Embryonic facial prominence (tissue), 1 donor: ENCODE measurements around the gene PHF21B.

Experiments used
- DNase-seq: peaks from one replicate; pipeline ENCODE4 v3.0.0-alpha.2; 2016; ENCODE audit errors: extremely low spot score

Gene PHF21B

DNA sequence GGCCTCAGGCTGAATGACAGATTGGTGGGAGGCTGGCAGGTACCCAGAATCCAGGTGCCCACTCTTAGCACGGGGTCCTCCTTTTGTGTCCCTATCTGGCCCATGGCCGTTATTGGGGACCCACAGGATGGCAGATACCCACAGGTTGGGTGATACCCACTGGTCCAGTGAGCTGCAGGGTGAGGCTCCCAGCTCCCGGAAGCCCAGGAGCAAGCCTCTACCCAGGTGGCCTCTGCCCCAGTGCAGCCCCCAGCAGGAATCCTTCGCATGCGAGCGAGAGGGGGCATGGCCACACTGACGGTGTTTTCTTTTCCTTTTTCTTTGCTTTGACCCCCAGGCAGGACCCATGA, 116.1 kb downstream of the PHF21B start:
- no peak for DNase-seq

- no peak for DNase-seq
Measured at GRCh38 chr22:44892803-44893730, 116.7 kb downstream of the PHF21B start.

GRCh38 chr22:44892243-44892642, 117.6 kb downstream of the PHF21B start:
- DNase-seq: no peak

GRCh38 chr22:44891791-44892190, 118.0 kb downstream of the PHF21B start:
- no peak for DNase-seq

DNA sequence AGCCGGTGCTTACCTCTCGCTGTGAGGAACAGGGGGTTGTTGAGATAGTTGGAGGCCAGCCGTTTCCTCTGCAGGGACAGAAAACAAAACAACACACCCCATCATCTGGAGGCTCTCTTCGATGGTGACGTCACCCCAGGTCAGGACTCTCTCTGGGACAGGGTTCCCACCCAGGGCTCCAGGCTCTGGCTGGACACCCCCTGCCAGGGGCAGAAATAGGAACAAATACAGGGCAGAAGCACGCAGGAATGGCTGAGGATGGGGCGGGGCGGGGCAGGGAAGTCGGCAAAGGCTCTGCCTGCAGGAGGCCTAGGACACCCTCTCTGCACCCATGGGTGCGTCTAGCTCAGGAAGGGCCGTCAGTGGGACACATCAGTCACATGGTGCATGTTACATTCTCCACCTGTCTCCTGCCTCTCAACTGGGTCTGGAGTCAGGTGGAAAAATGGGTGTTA, 118.5 kb downstream of the PHF21B start:
- DNase-seq: no peak

GRCh38 chr22:44890416-44891292, 119.2 kb downstream of the PHF21B start:
- no peak for DNase-seq

DNA sequence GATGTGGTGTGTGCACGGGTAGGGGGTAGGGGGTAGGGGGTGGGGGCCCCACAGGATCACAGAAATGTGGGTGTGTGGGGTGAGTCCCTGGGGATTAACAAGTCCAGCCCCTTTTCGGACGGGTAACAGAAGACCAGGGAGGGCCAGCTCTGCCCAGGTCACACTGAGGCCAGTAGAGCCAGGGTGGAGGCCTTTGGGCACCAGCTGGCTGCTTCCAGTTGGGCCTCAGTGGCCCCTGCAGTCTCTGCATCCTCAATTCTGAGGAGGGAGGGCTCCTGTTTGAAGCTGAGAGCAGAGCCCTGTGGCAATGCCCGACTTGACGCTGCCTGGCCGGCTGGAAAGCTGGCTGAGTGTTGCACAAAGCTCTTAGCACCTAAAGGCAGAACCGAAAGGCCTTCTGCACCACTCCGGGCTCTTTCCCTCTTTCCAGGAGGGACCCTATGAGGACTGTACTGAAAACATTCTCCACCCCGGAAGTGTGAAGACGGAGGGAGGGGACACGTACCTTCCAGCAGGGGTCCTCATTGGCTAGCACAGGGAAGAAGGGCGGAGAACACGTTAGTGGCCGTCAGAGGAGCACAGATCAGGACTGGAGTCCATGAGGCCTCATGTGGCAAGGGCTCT, 120.4 kb downstream of the PHF21B start:
- DNase-seq: no peak

GRCh38 chr22:44888491-44889254, 121.1 kb downstream of the PHF21B start:
- DNase-seq: no peak

- DNase-seq: no peak
Measured at GRCh38 chr22:44887941-44888366, 121.9 kb downstream of the PHF21B start.

DNA sequence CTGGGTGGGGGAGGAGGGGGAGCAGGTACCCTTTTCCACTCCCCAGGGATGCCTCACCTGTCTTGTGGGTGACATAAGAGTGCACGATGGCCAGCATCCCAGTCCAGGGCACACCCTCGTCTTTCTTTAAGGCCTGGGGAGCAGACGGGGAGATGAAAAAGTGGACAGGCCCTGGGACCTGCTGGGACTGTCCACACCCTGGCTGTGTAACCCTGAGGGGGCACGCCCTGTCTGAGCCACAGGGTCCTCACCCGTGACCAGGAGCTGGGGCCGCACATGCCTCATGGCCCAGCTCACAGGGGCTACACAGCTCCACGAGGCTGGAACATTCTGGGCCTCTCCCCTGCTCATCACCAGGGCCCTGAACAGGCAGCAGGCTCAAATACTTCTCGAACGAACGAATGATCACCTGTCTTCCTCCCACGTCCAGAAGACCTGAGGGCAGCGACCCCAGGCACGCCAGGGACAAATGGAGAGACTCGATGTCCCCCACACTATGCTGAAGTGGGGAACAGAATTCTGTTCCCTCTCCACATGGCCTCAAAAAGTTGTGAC, 123.9 kb downstream of the PHF21B start:
- no peak for DNase-seq

DNA sequence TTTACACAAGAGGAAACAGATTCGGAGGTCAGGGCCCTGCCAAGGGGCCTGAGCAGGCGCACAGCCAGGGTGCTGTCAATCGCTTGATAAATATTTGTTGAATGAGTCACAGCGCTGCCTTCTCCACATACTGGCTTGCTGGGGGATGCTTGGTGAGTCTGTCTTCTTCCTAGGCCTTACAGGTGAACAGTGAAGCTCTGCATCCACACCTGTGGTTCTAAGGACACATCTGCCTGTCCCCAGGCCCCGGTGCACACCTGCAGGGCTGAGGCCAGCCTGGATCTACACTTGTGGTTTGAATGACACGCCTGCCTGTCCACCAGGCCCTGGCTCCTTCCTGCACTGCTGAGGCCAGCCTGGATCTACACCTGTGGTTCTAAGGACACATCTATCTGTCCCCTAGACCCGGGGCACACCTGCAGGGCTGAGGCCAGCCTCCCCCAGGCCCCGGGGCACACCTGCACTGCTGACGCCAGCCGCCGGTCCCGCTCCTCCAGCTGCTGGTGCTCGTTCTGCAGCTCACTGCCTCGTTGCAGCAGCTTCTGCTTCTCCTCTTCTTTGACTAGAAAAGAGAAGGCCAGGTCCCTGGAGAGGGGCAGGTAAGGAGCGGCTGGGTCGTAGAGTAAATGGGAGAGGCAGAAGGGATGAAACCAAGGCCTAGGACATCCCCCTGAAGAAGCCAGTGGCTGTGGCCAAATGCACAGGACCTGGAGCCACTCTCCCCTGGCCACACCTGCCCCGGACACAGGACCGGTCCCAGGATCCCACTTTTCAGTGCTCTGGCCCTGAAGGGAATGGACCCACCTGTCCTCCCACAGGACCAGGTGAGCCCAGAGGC, 124.6 kb downstream of the PHF21B start:
- DNase-seq: no peak

GRCh38 chr22:44884562-44884961, 125.2 kb downstream of the PHF21B start:
- no peak for DNase-seq

DNA sequence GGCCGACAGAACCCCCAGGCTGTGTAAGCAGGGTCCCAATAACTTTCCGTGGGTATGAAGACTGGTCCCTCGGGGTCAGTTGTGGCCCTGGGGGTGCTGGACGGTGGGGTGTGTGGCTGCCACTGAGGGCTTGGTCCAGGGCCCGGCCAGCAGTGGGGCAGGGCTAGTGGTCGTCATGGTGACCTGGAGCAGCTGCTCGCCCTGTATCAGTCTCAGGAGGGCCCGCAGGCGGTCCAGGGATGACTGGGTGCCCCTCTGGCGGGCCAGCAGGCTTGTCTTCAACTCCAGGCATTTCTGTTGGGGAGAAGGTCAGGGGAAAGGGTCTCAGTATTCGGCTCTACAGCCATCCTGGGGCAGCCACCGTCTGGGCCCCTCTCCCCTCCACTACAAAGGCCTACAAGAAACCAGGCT, 126.8 kb downstream of the PHF21B start:
- no peak for DNase-seq

DNA sequence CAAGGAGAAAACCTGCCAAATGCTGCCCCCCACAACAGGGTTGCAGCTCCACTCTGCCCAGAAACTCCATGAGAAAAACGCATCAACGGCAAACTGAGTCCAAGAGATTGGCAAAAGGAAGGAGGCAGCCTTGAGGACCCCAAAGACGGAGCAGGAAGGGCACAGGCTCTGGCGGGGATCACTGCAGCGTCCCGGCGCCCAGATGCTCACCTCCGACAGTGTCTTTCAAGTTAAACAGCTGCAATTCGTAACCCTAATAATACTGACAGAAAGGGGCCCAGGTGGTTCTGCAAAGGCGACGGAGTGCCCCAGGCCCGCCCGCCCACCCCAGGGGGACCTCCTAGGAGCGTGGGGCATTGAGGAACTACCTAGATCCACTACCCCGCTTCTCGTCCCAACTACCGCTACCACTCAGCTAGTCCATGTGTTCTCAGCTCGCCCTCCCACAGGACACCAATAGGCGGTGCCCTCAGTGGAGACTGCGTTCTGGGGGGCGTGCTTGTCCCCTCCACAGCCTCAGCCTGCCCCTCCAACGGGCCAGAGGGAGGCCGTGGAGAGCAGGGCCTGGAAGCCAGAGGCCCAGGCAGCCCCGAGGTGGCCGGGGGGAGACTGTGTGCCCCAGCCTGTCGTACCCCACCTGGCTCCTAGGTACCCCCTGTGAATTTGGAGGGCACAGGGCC, 127.4 kb downstream of the PHF21B start:
- no peak for DNase-seq

GRCh38 chr22:44881624-44882023, 128.2 kb downstream of the PHF21B start:
- DNase-seq: no peak

DNA sequence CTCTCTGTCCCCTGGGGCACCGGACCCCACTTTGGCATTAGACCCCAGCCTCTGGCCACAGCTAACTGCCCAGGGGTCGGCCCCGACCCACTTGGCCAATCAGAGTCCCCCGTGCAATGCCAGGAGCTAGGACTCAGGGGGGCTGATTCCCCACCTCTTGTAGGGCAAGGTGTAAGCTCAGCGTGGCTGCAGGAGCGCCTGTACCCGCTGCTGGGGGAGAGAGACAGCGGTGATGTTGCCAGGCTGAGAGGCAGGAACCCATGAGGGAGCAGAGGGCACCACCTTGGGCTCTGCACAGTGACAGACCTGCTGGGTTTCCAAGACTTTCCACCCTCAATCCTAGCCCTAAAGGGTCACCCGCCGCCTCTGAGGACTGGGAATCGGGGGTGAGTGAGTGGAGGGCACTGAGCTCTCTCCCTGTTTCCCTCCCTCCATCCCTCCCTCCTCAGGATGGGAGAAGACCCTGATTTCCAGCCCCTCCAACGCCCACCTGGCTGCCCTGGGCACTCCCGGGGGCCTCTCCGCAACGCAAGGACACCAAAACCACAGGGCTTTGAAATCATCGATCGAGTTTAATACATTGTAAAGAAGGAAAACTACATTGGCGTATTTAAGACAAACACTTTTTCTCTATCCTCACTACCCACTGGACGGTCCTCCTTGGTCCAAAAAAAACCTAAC, 129.1 kb downstream of the PHF21B start:
- DNase-seq: no peak

GRCh38 chr22:44879301-44879680, 130.5 kb downstream of the PHF21B start:
- DNase-seq: no peak

DNA sequence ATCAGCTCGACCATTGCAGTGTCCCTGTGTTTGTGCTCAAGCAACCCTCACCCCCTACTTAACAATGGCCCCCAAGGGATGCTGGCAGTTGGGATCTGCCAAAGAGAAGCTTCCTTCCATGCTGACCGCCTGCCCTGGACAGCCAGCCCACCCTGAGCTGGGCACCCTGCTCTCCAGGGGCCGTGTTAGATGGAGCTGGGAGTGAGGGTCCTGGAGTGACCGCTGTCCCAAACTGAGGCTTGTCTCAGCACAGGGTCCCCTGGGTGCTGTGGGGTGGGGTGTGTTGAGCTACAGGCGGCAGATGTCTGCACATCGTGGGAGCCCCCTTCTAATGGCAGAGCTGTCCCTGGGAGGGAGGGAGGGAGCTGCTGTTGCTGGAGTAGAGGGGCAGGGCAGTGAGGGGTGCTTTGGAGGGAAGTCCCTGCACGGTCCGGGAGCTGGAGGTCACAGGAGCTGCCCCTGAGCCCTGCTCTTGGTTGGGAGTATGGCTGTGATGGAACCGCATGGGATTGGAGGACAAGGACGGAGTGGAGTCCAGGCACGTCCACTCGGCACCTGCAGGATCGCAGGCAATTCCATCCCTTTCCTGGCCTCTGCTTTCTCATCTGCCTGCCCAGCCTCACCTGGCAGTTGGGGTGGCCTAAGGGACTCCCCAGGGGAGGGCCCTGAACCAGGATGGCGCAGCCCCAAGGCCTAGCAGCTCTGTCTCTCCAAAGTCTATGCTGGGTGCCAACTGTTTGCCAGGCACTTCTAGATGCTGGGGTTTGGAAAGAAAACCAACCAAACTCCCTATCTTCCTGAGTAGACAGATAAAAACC, 131.1 kb downstream of the PHF21B start:
- no peak for DNase-seq
